Kidney epithelial cell (primary cell): ENCODE results near the gene RNF20. TPM values are rescaled to one million over a fixed set of nuclear protein-coding genes. Genes with fewer than 3 reads are reported as not detected.

Experiments
- DNase-seq: peaks from one replicate; pipeline ENCODE4 v3.0.0-alpha.2; 2010; ENCODE audit warnings: low read depth
- H3K27me3 ChIP-seq: 2 replicates; pipeline ENCODE4 v1.6.0; 2011; ENCODE audit warnings: low read length; ENCODE audit not compliant: control insufficient read depth, insufficient read depth
- H3K36me3 ChIP-seq: 2 replicates; pipeline ENCODE4 v1.5.1; 2011; ENCODE audit warnings: low read length; ENCODE audit not compliant: control insufficient read depth, insufficient read depth
- H3K4me3 ChIP-seq: 2 replicates; pipeline ENCODE4 v1.5.1; 2011; ENCODE audit warnings: low read depth, mild to moderate bottlenecking, control low read depth, low read length
- CTCF ChIP-seq: IDR thresholded peaks from 2 replicates; pipeline ENCODE4 v1.5.1; 2011; ENCODE audit warnings: mild to moderate bottlenecking, moderate library complexity, low read length, control low read depth, inconsistent platforms; ENCODE audit not compliant: insufficient read depth, poor library complexity, severe bottlenecking
- total RNA-seq: library from RNA; depleted of rRNA; stranded (reverse); fragments of >200 nt; gene quantifications from 2 replicates; pipeline ENCODE4 v1.2.3, GENCODE V29; 2015

RNF20 gene
- total RNA-seq, 1 donor from 2014 or later, result 26.1 TPM

- Histone ChIP-seq H3K36me3 (no peaks in the 10 kb centered on the region), H3K27me3 (no peaks in the 10 kb centered on the region), H3K4me3 (no peak overlapping the region)
- TF ChIP-seq CTCF, result peak; percentile 51
- no peak for DNase-seq
Measured at GRCh38 chr9:101566904-101567724, 33.5 kb downstream of the RNF20 start.

- no peak for TF ChIP-seq CTCF
- no peak for DNase-seq
- Histone ChIP-seq H3K36me3 (no peaks in the 10 kb centered on the region), H3K4me3 (no peak overlapping the region), H3K27me3 (no peaks in the 10 kb centered on the region)
Measured at GRCh38 chr9:101567725-101568350, 34.2 kb downstream of the RNF20 start.

- TF ChIP-seq CTCF, result no peak
- Histone ChIP-seq H3K36me3 (no peaks in the 10 kb centered on the region), H3K27me3 (no peaks in the 10 kb centered on the region), H3K4me3 (no peak overlapping the region)
- no peak for DNase-seq
Measured at GRCh38 chr9:101569741-101570501, 36.3 kb downstream of the RNF20 start.

- no peak for DNase-seq
- Histone ChIP-seq H3K36me3 (no peaks in the 10 kb centered on the region), H3K4me3 (no peak overlapping the region), H3K27me3 (no peaks in the 10 kb centered on the region)
- no peak for TF ChIP-seq CTCF
Measured at GRCh38 chr9:101571114-101571513, 37.5 kb downstream of the RNF20 start.

- TF ChIP-seq CTCF, result no peak
- DNase-seq, result no peak
- Histone ChIP-seq H3K4me3 (no peak overlapping the region), H3K36me3 (no peaks in the 10 kb centered on the region), H3K27me3 (no peaks in the 10 kb centered on the region)
Measured at GRCh38 chr9:101572316-101572715, 38.7 kb downstream of the RNF20 start.
